ENCODE data around the gene SP4.

Gene SP4

GRCh38 chr7:21448974-21449373 is 21.1 kb downstream of the SP4 start:
- DNase-seq = no peak

DNA sequence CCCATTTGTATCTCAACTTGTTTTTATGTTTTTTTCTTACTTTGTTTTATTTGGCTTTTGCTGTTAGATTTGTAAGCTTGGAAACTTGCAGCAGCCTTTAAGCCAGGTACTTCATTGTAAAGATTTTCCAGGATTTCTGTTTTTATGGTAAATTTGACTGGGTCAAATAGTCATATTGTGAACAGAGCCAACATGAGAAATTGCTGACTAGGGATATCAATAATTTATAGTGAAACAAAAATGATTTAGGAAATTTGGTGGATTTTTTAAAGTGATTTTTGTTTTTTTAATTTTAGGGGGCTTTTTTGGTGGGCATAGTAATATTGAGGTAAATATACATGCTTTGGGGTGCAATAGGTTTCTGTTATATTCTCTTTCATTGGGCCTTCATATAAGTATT is 22.2 kb downstream of the SP4 start:
- no peak for DNase-seq

DNA sequence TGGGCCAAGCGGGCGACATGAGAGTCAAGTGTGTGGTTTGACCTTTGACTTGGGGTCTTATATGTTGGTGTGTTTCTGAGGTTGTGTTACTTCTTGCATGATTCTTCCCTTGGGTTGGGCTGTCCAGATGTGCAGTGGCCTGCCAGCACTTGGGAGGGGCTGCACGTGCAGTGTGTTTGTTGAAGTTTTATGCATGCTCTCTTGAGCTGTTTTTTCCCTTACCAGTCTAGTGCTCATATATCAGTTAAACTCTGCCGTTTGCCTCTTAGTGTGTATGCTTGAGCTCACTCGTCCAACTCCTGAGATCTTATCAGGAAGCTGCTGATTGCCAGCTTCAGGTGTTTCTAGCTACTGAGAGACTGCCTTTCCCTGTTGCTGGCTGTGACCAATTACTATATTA is 23.1 kb downstream of the SP4 start:
- no peak for DNase-seq

DNA sequence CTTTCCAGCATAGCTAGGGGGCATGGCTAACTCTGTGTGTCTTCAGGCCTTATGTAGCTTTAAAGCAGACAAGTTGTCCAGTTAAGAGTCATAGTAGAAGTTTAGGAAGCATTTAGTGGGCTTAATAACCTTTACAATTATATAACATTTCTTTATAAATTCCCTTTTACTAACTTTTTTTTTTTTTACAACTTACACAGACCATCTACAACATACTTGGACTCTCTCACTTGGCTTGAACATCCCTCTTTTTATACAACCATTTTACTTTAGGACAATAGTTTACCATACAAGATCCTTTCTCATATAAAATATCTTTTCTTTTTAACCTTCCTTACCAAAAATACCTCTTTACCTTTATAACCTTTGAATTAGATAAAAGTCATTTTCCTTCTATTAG is 26.3 kb downstream of the SP4 start:
- DNase-seq = no peak

DNA sequence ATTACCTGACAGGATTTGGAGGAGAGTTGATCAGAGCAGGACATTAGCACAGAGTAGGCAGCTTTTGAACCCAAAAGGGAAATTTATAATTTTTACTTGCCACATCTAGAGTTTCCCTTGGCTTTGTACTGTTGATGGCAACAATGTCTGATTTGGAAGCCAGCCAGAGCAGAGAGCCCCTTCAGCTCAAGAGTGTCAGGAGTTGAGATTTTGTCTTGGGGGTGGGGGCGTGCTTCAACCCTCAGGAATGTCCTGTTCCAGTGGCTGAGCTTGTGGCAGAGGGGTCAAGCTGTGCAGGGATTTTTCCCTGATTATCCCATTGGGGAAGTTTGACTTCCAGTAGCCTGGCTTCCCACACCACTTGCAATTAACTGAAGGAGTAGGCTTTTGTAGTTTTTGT is 27.0 kb downstream of the SP4 start:
- DNase-seq = no peak

DNA sequence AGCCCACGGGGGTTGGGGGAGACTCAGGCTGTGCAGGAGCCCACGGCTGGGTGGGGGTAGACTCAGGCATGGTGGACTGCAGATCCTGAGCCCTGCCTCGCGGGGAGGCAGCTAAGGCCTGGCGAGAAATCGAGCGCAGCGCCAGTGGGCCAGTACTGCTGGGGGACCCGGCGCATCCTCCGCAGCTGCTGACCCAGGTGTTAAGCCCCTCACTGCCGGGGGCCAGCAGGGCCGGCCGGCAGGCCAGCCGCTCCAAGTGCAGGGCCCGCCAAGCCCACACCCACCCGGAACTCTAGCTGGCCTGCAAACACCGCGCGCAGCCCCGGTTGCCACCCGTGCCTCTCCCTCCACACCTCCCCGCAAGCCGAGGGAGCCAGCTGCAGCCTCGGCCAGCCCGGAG is 33.4 kb downstream of the SP4 start:
- no peak for DNase-seq

DNA sequence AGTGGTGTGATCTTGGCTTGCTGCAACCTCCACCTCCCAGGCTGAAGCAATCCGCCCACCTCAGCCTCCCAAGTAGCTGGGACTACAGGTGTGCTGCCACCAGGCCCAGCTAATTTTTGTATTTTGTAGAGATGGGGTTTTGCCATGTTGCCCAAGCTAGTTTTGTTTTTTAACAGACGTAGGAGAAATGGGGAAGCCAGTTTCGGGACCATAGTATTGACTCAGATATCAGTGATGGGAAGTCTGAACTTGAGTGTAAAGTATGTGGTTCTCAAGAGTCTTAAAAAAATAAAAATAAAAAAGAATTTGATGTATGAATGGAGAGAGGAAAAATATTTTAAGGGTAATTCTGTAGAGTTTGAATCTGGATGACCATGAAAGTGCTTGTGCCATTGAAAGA is 34.2 kb downstream of the SP4 start:
- DNase-seq = no peak

DNA sequence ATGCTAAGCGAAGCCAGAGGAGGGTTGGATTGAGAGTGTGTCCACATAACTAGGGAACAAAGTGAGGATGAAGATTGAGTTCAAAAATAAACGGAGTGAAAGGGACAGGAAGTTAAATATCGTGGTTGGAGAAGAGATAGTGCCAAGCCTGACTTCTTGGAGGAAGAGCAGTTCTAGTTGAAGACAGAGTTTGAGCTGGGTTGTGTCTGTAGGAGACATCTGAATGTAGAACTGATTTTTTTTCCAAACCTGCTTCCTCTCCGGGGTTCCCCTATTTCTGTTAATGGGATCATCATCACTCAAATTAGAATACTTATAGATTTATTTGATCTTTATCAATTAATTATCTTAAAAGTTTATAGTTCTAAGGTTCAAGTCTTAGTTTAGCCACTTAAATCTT is 35.6 kb downstream of the SP4 start:
- DNase-seq = no peak

GRCh38 chr7:21468969-21469368 is 41.1 kb downstream of the SP4 start:
- DNase-seq = no peak

DNA sequence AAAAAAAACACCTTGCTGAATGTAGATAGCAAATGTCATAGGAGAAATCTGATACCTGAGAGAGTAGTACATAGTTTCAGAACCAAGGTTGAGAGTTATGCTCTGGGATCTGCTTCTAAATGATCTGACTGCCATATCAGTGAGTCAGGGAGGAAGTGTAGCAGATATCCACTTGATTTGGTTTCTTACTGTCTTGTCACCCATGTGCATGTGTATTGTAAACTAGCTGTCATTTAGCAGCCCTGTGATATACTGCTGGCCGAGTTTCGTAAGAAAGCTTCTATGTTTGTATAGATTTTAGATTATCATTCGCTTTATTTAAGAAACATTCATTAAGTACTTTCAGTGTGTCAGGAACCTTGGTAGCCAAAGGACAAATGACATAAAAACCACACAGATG is 42.0 kb downstream of the SP4 start:
- DNase-seq = no peak

GRCh38 chr7:21472029-21472428 is 44.1 kb downstream of the SP4 start:
- DNase-seq = no peak

DNA sequence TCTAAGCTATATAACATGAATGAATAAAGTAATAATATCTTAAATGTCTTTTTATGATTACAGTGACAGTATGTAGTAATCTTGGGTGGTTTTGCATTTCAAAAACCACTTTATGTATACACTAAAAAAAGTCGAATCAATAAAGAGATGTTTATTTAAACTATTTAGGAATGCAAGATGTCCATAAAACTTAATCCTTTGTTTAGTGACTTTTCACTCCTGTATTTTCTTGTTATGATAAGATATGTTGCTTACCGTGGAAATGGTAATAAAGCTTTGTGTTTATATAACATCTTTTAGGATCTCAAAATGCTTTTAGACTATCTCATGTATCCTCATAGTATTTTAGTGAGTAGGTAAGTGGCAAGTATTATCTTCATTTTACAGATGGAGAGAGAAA is 48.5 kb downstream of the SP4 start:
- no peak for DNase-seq

- DNase-seq = no peak
These were observed 53.0 kb downstream of the SP4 start for GRCh38 chr7:21480693-21481403.

DNA sequence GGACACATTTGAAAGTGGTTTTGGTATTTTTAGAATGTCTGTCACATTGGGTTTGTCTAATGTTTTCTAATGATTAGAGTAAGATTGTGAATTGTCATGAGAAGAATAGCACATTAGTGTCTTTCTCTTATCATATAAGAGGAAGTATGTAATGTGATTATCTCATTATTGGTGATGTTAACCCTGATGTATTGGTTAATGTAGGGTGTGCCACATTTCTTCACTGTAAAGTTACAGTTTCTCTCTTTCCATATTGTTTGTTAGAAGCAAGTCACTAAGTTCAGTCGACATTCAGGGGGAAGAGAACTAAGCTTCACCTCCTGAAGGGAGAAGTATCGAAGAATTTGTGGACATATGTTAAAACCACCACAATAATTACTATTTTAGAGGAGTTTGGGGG is 58.6 kb downstream of the SP4 start:
- DNase-seq = no peak

DNA sequence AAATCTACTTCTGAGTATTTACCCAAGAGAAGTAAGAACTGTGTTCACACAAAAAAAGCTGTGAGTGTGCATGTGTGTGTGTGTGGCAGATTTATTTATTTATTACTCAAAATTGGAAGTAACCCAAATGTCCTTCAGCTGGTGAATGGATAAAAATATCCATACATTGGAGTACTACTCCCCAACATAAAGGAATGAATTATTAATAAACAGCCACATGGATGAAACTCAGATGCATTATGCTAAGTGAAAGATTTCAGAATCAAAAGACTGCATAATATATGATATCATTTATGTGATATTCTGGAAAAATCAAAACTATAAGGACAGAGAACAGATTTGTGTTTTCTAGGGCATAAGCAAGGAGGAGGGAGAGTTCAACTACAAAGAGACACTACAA is 67.8 kb downstream of the SP4 start:
- DNase-seq = no peak

- DNase-seq = no peak
These were observed 69.2 kb downstream of the SP4 start for GRCh38 chr7:21497072-21497471.

- no peak for DNase-seq
These were observed 72.4 kb downstream of the SP4 start for GRCh38 chr7:21500117-21500832.

DNA sequence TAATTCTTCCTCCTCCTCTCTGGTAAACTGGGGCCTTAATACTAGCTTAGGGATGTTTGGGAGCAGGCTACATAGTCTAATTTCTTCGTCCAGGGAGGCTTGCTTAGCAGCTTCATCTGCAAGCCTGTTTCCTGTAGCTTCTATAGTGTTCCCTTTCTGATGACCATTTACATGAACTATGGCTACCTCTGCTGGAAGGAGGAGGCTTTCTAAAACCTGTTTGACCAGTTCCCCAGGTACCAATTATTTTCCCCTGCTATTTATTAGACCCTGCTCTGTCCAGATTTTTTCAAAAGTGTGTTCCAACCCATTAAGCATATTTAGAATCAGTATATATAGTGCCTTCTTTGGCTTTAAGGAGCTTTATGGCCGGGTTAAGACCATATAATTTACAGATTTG is 76.1 kb downstream of the SP4 start:
- DNase-seq = no peak

GRCh38 chr7:21507627-21508343 is 79.9 kb downstream of the SP4 start:
- DNase-seq = peak in 1 of 4 experiments; percentile 7

- DNase-seq = no peak
These were observed 80.7 kb downstream of the SP4 start for GRCh38 chr7:21508538-21508937.

DNA sequence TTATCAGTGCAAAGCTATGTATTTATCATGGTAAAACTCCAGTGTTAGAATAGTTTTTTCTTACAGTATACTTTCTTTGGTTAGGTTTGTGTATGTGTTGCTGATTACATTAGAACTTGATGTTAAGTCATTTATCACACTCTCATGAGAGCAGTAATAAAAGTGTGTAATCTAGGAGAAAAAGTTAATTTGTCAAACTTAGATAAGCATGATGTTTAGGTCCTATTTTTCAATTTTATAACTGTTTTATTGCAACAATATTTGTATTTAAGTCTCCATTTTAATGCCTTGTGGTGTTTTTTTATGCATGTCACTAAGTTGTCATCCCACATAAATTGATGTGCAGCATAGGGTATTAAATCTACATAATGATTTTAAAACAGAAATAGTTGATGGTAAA is 86.2 kb downstream of the SP4 start:
- no peak for DNase-seq

DNA sequence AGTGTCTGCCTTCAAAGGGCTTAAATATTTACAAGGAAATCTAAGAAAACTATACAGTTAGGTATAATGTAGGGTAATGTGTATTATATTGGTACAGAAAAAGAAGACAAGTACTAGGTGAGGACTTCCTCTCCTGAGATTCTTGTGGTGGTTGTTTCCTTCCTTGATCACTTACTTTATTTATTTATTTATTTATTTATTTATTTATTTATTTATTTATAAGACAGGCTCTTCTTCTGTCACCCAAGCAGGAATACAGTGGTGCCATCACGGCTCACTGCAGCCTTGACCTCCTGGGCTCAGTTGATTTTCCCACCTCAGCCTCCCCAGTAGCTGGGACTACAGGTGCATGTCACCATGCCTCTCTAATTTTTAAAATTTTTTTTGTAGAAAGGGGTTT is 96.8 kb downstream of the SP4 start:
- DNase-seq = no peak

DNA sequence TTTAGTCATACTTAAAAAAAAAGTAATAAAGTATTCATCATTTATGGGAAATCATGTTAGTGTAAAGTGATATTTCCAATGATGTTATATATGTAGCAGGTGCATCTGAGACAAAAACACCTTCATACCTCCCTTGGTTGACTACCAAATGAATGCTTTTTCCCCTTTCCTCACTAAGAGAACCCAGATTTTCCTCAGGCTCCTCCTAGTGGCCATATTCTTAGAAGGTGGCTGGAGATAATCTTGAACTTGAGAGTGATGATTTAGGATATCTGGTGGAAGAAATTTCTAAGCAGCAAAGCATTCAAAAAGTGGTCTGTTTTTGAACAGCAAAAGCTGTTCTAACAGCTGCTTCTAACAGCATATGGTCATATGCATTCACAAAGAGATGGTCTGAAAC is 98.1 kb downstream of the SP4 start:
- no peak for DNase-seq

GRCh38 chr7:21526448-21526847 is 98.6 kb downstream of the SP4 start:
- DNase-seq = no peak
